Activated naive CD4-positive, alpha-beta T cell treated with anti-CD3 and anti-CD28 coated beads, Interleukin-2, amount 10 ng/mL, durations not matched to agents 7 days and 5 days (primary cell): ENCODE measurements around the gene LILRB1.
"Not testable (repeated sequence)": the region's sequence is repeated elsewhere in the genome, so short reads cannot be mapped to it uniquely, and the experiment has no call there.

ENCODE experiments used
- CTCF ChIA-PET: fragments of 350-600 bp; sonication (Branson Sonifier 250); formaldehyde crosslinking; loops from one replicate; lab custom pipeline; 2021; ENCODE audit warnings: antibody characterized with exemption; lab: Charles Lee
- DNase-seq: peaks from one replicate; pipeline ENCODE4 v3.0.0-alpha.2; 2020
- H3K27ac Mint-ChIP-seq: one replicate; pipeline ENCODE4 v1.8.0; 2021; ENCODE audit warnings: mild to moderate bottlenecking, moderate library complexity, mixed read lengths
- H3K27me3 Mint-ChIP-seq: one replicate; pipeline ENCODE4 v1.8.0; 2021; ENCODE audit warnings: mild to moderate bottlenecking, mixed read lengths
- H3K36me3 Mint-ChIP-seq: one replicate; pipeline ENCODE4 v1.8.0; 2021; ENCODE audit warnings: mixed read lengths
- H3K4me1 Mint-ChIP-seq: one replicate; pipeline ENCODE4 v1.8.0; 2021; ENCODE audit warnings: mixed read lengths
- H3K4me3 Mint-ChIP-seq: one replicate; pipeline ENCODE4 v1.8.0; 2021; ENCODE audit warnings: mild to moderate bottlenecking, moderate library complexity, mixed read lengths
- H3K9me3 Mint-ChIP-seq: one replicate; pipeline ENCODE4 v1.8.0; 2021; ENCODE audit warnings: mixed read lengths

The LILRB1 gene

GRCh38 chr19:54636081-54636480 lies 5.8 kb downstream of the LILRB1 start:
- H3K4me1 Mint-ChIP-seq, DNase-seq, H3K4me3 Mint-ChIP-seq, H3K36me3 Mint-ChIP-seq, H3K27ac Mint-ChIP-seq, H3K9me3 Mint-ChIP-seq, CTCF ChIA-PET: not testable (repeated sequence)
- peaks cover 17% of the 10 kb centered on the region for H3K27me3 Mint-ChIP-seq

- Mint-ChIP-seq H3K4me1 (no peaks in the 10 kb centered on the region), H3K36me3 (no peaks in the 10 kb centered on the region), H3K27me3 (peaks cover 13% of the 10 kb centered on the region), H3K27ac (no peak overlapping the region), H3K9me3 (no peaks in the 10 kb centered on the region), H3K4me3 (no peak overlapping the region)
- CTCF ChIA-PET: interaction anchor here (1.6 kb wide), 1 partner anchor 36 kb away, joined by 7 read pairs; no protein-coding TSS in a partner anchor
- no peak for DNase-seq
Measured at GRCh38 chr19:54638683-54639082, 8.4 kb downstream of the LILRB1 start.

DNA sequence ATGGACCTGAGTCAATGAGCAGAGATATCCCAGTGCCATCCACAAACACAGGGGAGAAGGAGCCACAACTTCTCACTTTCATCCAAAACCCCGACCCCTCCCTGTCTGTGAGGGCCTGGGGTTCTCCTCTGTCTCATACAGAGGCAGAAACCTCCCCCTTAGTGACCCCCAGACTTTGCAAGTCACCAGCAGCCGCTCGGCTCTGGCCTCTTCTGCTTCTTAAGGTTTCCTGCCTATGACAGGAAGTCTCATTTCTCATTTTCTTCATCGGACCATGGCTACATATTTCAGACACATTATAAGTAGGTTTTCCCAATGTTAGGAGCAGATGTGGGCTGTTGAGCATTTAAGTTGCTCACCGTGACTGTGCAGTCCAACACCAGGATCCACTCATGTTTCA lies 12.7 kb downstream of the LILRB1 start:
- H3K4me1 Mint-ChIP-seq, H3K36me3 Mint-ChIP-seq, H3K9me3 Mint-ChIP-seq, CTCF ChIA-PET, H3K4me3 Mint-ChIP-seq, H3K27ac Mint-ChIP-seq, DNase-seq: not testable (repeated sequence)
- peaks cover 20% of the 10 kb centered on the region for H3K27me3 Mint-ChIP-seq

DNA sequence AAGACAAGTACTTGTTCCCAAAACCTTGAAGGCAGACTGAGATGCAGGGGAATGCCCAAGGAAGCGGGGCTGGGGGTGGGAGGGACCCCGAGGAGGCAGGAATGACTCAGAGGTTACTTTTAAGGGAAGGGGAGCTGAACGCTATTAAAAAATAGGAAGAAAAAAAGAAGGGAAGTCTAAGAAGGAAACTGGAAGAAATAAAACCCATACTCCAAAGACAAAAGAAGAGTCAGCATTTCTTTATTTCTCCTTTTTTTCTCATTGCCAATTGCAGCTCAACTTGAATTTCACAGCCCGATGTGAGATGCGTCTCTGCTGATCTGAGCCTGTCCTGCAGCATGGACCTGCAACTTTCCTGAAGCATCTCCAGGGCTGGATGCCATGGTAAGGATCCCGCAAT lies 13.3 kb downstream of the LILRB1 start:
- CTCF ChIA-PET, H3K4me3 Mint-ChIP-seq: not testable (repeated sequence)

GRCh38 chr19:54644056-54644455 lies 13.8 kb downstream of the LILRB1 start:
- peaks cover 20% of the 10 kb centered on the region for H3K27me3 Mint-ChIP-seq
- H3K4me1 Mint-ChIP-seq: no peaks in the 10 kb centered on the region

More for the DNA sequence above, 13.3 kb downstream of the LILRB1 start:
- not testable (repeated sequence) for DNase-seq, H3K4me1 Mint-ChIP-seq, H3K36me3 Mint-ChIP-seq, H3K9me3 Mint-ChIP-seq, H3K27ac Mint-ChIP-seq
- peaks cover 20% of the 10 kb centered on the region for H3K27me3 Mint-ChIP-seq

GRCh38 chr19:54646331-54646841 lies 16.1 kb downstream of the LILRB1 start:
- Mint-ChIP-seq H3K9me3 (no peaks in the 10 kb centered on the region), H3K4me3 (no peak overlapping the region), H3K27ac (no peak overlapping the region), H3K36me3 (no peaks in the 10 kb centered on the region), H3K4me1 (no peaks in the 10 kb centered on the region), H3K27me3 (peaks cover 21% of the 10 kb centered on the region)
- CTCF ChIA-PET: no interaction called here
- no peak for DNase-seq

More at GRCh38 chr19:54644056-54644455, 13.8 kb downstream of the LILRB1 start:
- no peaks in the 10 kb centered on the region for H3K9me3 Mint-ChIP-seq
- no peaks in the 10 kb centered on the region for H3K36me3 Mint-ChIP-seq
- no peak overlapping the region for H3K4me3 Mint-ChIP-seq
- CTCF ChIA-PET: no interaction called here
- no peak overlapping the region for H3K27ac Mint-ChIP-seq
- DNase-seq: no peak

DNA sequence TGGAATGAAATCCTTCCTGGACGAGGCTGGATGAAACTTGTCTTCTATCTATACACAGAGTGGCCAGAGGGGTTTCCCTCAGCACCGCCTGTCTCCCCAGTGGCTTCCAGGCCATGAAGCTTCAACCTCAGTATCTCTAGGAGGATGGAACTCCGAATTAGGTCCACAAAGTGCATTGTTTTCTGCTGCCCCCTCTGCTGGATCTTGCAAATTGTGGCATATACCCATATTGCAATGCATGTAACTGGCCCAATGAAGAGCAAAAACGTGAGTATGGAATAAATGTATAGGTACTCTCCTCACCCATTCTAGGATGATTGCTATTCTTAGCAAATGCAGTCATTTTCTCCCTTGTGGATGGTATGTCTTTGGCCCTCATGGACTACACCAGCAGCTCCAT lies 17.8 kb downstream of the LILRB1 start:
- CTCF ChIA-PET: interaction anchor here (1.2 kb wide), 1 partner anchor 27 kb away, joined by 3 read pairs; no protein-coding TSS in a partner anchor
- no peaks in the 10 kb centered on the region for H3K4me1 Mint-ChIP-seq
- no peaks in the 10 kb centered on the region for H3K9me3 Mint-ChIP-seq
- no peaks in the 10 kb centered on the region for H3K36me3 Mint-ChIP-seq
- peaks cover 16% of the 10 kb centered on the region for H3K27me3 Mint-ChIP-seq
- DNase-seq: no peak
- no peak overlapping the region for H3K27ac Mint-ChIP-seq
- H3K4me3 Mint-ChIP-seq: no peak overlapping the region

GRCh38 chr19:54650108-54650655 lies 19.9 kb downstream of the LILRB1 start:
- peaks cover 16% of the 10 kb centered on the region for H3K27me3 Mint-ChIP-seq
- H3K36me3 Mint-ChIP-seq: no peaks in the 10 kb centered on the region
- no peak overlapping the region for H3K4me3 Mint-ChIP-seq
- no peaks in the 10 kb centered on the region for H3K4me1 Mint-ChIP-seq
- DNase-seq: no peak
- H3K9me3 Mint-ChIP-seq: no peaks in the 10 kb centered on the region
- CTCF ChIA-PET: interaction anchor here (5.1 kb wide), 1 partner anchor 168 kb away, joined by 29 read pairs; no protein-coding TSS in a partner anchor
- H3K27ac Mint-ChIP-seq: no peak overlapping the region

GRCh38 chr19:54653181-54653809 lies 23.0 kb downstream of the LILRB1 start:
- Mint-ChIP-seq H3K4me1 (no peaks in the 10 kb centered on the region), H3K36me3 (no peaks in the 10 kb centered on the region), H3K27ac (no peak overlapping the region), H3K4me3 (no peak overlapping the region), H3K9me3 (no peaks in the 10 kb centered on the region), H3K27me3 (peaks cover 22% of the 10 kb centered on the region)
- CTCF ChIA-PET: interaction anchor here (0.7 to 5.1 kb wide), 14 partner anchors 11 to 844 kb away, joined by 3 to 31 read pairs (median 3); no protein-coding TSS in a partner anchor
- DNase-seq: no peak

- Mint-ChIP-seq H3K27me3 (peaks cover 21% of the 10 kb centered on the region), H3K4me1 (no peaks in the 10 kb centered on the region), H3K27ac (no peak overlapping the region), H3K36me3 (no peaks in the 10 kb centered on the region), H3K4me3 (no peak overlapping the region), H3K9me3 (no peaks in the 10 kb centered on the region)
- no peak for DNase-seq
- CTCF ChIA-PET: interaction anchor here (1.0 to 5.1 kb wide), 5 partner anchors 19 to 478 kb away, joined by 3 to 31 read pairs (median 21); no protein-coding TSS in a partner anchor
Measured at GRCh38 chr19:54654447-54655321, 24.4 kb downstream of the LILRB1 start.

GRCh38 chr19:54659300-54659699 lies 29.0 kb downstream of the LILRB1 start:
- Mint-ChIP-seq H3K36me3 (no peaks in the 10 kb centered on the region), H3K27me3 (peaks cover 20% of the 10 kb centered on the region), H3K27ac (no peak overlapping the region), H3K4me3 (no peak overlapping the region), H3K4me1 (no peaks in the 10 kb centered on the region), H3K9me3 (no peaks in the 10 kb centered on the region)
- no peak for DNase-seq
- CTCF ChIA-PET: interaction anchor here (0.8 kb wide), 1 partner anchor 15 kb away, joined by 3 read pairs; no protein-coding TSS in a partner anchor

GRCh38 chr19:54660306-54660705 lies 30.0 kb downstream of the LILRB1 start:
- CTCF ChIA-PET: interaction anchor here (1.4 kb wide), 1 partner anchor 182 kb away, joined by 3 read pairs; no protein-coding TSS in a partner anchor
- Mint-ChIP-seq H3K27ac (no peak overlapping the region), H3K36me3 (no peaks in the 10 kb centered on the region), H3K9me3 (no peaks in the 10 kb centered on the region), H3K4me1 (no peaks in the 10 kb centered on the region), H3K4me3 (no peak overlapping the region), H3K27me3 (peaks cover 12% of the 10 kb centered on the region)
- no peak for DNase-seq

DNA sequence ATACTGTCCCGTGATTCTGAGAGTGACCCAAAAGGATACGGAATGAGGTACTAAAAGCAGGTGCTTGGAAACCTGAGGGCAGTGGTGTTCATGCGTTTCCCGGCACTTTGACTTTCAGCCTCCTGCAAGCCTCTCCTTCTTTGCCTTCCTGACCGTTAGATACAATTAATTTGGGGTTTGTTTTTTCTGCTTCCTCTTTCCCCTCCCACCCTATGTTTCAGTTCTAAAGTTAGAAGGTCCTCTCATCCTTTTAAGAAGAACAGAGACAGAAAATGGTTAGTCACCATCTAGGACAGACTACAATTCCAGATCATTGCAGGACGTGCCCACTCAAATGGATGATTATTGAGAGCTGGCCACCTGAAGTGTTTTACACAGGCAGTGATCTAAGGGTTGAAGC lies 30.7 kb downstream of the LILRB1 start:
- no peak for DNase-seq
- Mint-ChIP-seq H3K4me3 (no peak overlapping the region), H3K36me3 (no peaks in the 10 kb centered on the region), H3K27me3 (peaks cover 9% of the 10 kb centered on the region), H3K27ac (no peak overlapping the region), H3K4me1 (no peaks in the 10 kb centered on the region), H3K9me3 (no peaks in the 10 kb centered on the region)
- CTCF ChIA-PET: interaction anchor here (1.4 kb wide), 1 partner anchor 183 kb away, joined by 3 read pairs; no protein-coding TSS in a partner anchor
